Fibroblast of the aortic adventitia (primary cell): ENCODE measurements around the gene RAB14. TPM values are rescaled to one million over a fixed set of nuclear protein-coding genes. Genes with fewer than 3 reads are reported as not detected.

Experiments used
- DNase-seq: peaks from one replicate; pipeline ENCODE4 v3.0.0-alpha.2; 2010; ENCODE audit warnings: low read depth
- H3K4me3 ChIP-seq: 2 replicates; pipeline ENCODE4 v1.5.1; 2011; ENCODE audit warnings: low read depth, mild to moderate bottlenecking, control low read depth, low read length, moderate library complexity
- CTCF ChIP-seq: IDR thresholded peaks from 2 replicates; pipeline ENCODE4 v1.5.1; 2011; ENCODE audit warnings: mild to moderate bottlenecking, low read length, control low read depth, inconsistent platforms; ENCODE audit not compliant: insufficient read depth
- total RNA-seq: library from RNA; depleted of rRNA; stranded (reverse); fragments of >200 nt; gene quantifications from 2 replicates; pipeline ENCODE4 v1.2.3, GENCODE V29; 2012; ENCODE audit warnings: low replicate concordance

The RAB14 gene
- total RNA-seq, 1 donor: 47.8 TPM

- H3K4me3 ChIP-seq: peak overlapping the region; percentile 85
- TF ChIP-seq CTCF: no peak
- no peak for DNase-seq
Observed at GRCh38 chr9:121201045-121201737, 478 bp downstream of the RAB14 start.

DNA sequence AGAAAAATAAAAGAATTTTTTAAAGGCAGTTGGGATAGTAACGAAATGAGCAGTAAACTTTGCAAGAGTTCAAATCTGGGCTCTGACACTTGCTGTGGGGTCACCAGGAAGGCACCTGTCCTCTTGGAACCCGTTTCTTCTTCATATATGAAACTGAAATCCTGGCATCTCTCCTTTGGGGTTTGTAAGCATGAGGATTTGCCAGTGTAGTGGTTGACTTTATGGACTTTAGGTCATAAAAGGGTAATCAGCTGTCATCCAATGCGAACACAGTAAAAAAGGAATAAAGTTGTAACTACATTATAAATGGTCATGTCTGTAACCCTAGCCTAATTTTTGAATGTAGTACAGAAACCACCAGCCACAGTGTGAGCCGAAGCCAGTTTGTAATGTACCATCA is 1.3 kb downstream of the RAB14 start:
- H3K4me3 ChIP-seq: peak overlapping the region; percentile 85
- DNase-seq: no peak
- no peak for TF ChIP-seq CTCF

GRCh38 chr9:121199921-121200320 is 1.7 kb downstream of the RAB14 start:
- H3K4me3 ChIP-seq: peak overlapping the region; percentile 85
- no peak for TF ChIP-seq CTCF
- DNase-seq: no peak

GRCh38 chr9:121198512-121199042 is 3.1 kb downstream of the RAB14 start:
- no peak for DNase-seq
- TF ChIP-seq CTCF: no peak
- peak overlapping the region; percentile 4 for H3K4me3 ChIP-seq

- peak; percentile 22 for TF ChIP-seq CTCF
- no peak for DNase-seq
- no peak overlapping the region for H3K4me3 ChIP-seq
Observed at GRCh38 chr9:121197132-121197531, 4.5 kb downstream of the RAB14 start.

DNA sequence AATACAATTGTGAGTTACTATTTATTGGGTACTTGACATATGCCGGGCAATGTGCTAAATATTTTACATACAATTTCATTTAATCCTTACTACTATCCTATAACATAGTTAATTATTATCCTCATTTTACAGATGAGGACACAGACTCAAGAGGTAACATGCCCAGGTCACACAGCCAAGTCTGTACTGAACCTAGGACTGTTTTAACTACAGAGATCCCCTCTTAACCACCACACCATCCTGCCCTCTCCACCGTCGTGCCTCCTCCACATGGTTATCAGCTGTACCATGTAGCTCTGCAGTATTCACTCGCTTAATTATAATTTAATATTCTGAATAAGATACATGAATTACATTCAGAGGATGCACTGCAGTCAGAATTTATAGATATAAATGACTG is 5.3 kb downstream of the RAB14 start:
- no peak overlapping the region for H3K4me3 ChIP-seq
- TF ChIP-seq CTCF: no peak
- DNase-seq: no peak

DNA sequence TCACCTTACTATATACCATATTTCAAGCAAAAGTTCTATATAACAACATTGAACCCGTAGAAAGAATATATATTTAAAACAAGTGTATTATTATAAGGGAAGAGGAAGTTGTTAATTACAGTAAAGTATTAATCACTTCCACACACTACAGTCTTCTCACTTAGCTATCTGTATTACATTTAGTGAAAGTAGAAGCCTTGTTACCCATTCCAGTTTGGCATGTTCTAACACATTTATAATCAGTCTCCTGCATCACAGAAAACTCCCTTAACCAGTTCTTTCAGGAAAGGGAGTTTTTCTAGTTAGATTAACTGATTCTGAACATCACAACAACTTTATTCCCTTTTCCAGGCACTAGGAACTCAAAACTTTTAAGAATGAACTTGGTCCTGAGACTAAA is 6.9 kb downstream of the RAB14 start:
- H3K4me3 ChIP-seq: no peak overlapping the region
- DNase-seq: no peak
- TF ChIP-seq CTCF: no peak
